Endothelial cell (in vitro differentiated cells): ENCODE results near the gene SUN2. TPM values are rescaled to one million over a fixed set of nuclear protein-coding genes. Genes with fewer than 3 reads are reported as not detected.

Experiments used
- DNase-seq: peaks from one replicate; pipeline ENCODE4 v3.0.0; 2021; ENCODE audit warnings: low spot score
- H3K27ac Mint-ChIP-seq: one replicate; pipeline ENCODE4 v1.8.0; 2021; ENCODE audit warnings: mixed read lengths, inconsistent platforms; ENCODE audit not compliant: unreplicated experiment
- H3K27me3 Mint-ChIP-seq: one replicate; pipeline ENCODE4 v1.8.0; 2021; ENCODE audit warnings: mild to moderate bottlenecking, moderate library complexity, mixed read lengths, inconsistent platforms; ENCODE audit not compliant: unreplicated experiment
- H3K36me3 Mint-ChIP-seq: one replicate; pipeline ENCODE4 v1.8.0; 2021; ENCODE audit warnings: mild to moderate bottlenecking, low read depth, mixed read lengths, inconsistent platforms; ENCODE audit not compliant: unreplicated experiment
- H3K4me1 Mint-ChIP-seq: one replicate; pipeline ENCODE4 v1.8.0; 2021; ENCODE audit warnings: mild to moderate bottlenecking, mixed read lengths, inconsistent platforms; ENCODE audit not compliant: unreplicated experiment
- H3K4me3 Mint-ChIP-seq: one replicate; pipeline ENCODE4 v1.8.0; 2021; ENCODE audit warnings: mild to moderate bottlenecking, mixed read lengths, inconsistent platforms; ENCODE audit not compliant: unreplicated experiment
- H3K9me3 Mint-ChIP-seq: one replicate; pipeline ENCODE4 v1.8.0; 2021; ENCODE audit warnings: mixed read lengths, inconsistent platforms; ENCODE audit not compliant: unreplicated experiment
- total RNA-seq: library from RNA; stranded (reverse); fragmentation: NEBNext Ultra II Directional; extraction: Animal tissue kit (Norgen Biotek cat#: 25700); gene quantifications from one replicate; pipeline ENCODE4 v1.2.1, GENCODE V29; 2021; ENCODE audit not compliant: unreplicated experiment
- TF ChIP-seq, protein P1 (sequence below): fragments of 200-600 bp; sonication (generic); IDR thresholded peaks from one replicate; pipeline ENCODE4 v1.5.0; 2021; ENCODE audit warnings: antibody characterized with exemption; ENCODE audit not compliant: unreplicated experiment

Gene SUN2
- total RNA-seq, 1 donor from 2014 or later: 74.4 TPM

DNA sequence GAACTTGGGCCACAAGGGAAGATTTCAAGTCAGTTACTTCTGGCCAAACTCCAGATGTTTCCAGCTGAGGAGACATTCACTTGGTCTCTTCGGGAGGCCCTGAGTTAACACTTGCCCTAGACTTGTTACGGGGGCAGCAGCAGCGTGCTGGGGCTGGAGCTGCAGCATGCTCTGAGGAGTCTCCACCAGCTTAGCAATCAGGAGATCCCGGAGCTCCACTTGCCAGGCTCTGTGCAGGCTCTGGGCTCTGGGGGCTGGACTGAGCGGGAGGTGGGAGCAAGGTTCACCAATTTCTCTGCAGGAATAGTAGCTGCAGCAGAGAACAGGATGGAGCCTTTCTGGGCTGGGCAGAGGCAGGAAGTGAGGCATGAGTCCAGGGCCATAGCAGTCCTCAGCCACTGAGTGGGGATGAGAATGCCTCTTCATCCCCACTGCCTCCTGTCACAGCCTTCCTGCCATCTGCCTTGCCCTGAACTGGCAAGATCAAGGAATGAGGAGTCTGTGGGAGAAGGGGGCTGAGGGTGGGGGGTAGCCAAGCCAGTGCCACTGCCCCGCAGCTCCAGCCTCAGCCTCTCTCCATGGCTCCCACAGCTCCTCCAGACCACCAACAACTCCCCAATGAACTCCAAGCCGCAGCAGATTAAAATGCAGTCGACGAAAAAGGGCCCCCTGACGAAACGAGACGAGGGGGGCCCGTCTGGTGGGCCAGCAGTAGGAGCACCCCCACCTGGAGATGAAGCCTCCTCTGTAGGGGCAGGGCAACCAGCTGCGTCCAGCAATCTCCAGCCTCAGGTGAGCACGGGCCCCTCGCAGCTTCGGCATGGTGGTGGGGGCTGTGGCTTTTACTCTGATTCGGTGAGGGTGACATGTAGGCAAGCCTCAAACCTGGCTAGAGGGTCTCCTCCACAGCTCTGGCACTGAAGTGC, 26.7 kb downstream of the SUN2 start:
- Mint-ChIP-seq H3K27ac (peak overlapping the region; percentile 18), H3K36me3 (peaks cover 48% of the 10 kb centered on the region), H3K4me3 (no peak overlapping the region), H3K4me1 (peaks cover 9% of the 10 kb centered on the region), H3K9me3 (no peaks in the 10 kb centered on the region), H3K27me3 (peaks cover 5% of the 10 kb centered on the region)
- no peak for DNase-seq
- TF ChIP-seq, protein P1, sequence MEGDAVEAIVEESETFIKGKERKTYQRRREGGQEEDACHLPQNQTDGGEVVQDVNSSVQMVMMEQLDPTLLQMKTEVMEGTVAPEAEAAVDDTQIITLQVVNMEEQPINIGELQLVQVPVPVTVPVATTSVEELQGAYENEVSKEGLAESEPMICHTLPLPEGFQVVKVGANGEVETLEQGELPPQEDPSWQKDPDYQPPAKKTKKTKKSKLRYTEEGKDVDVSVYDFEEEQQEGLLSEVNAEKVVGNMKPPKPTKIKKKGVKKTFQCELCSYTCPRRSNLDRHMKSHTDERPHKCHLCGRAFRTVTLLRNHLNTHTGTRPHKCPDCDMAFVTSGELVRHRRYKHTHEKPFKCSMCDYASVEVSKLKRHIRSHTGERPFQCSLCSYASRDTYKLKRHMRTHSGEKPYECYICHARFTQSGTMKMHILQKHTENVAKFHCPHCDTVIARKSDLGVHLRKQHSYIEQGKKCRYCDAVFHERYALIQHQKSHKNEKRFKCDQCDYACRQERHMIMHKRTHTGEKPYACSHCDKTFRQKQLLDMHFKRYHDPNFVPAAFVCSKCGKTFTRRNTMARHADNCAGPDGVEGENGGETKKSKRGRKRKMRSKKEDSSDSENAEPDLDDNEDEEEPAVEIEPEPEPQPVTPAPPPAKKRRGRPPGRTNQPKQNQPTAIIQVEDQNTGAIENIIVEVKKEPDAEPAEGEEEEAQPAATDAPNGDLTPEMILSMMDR: no peak

DNA sequence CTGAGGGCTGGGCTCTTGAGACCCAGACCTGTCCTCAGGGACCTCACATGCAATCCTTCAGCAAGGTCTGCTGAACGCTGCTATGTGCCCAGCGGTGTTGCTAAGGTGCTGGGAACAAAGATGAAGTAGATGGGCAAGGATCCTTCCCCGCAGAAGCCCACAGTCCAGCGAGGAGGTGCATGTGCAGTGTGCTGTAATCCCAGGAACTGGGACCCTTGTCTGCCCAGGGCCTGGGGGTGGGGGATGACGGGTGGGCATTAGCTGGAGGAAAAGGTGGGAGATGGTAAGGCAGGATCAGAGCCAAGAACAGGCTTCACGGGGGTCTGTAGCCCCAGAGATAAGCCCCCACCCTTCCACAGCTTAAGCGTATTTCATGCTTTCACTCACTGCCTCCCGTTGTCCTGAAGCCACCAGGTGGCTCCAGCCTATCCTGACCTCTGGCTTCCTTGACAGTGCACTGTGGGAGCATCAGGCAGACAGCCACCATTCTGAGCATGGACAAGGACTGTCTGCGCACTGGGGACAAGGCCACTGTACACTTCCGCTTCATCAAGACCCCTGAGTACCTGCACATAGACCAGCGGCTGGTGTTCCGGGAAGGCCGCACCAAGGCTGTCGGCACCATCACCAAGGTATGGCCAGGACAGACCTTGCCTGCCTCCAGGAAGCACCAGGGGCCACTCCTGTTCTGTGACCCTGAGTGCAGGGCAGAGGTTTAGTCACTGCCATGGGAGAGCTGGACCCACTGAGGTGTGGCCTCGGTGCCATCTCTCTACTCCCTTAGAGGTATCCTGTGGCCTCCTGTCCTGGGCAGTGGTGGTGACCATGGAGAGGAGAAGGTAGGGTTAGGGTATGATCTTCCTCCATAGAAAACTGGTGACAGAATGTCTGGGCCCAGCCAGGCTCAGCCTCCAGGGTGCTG, 28.0 kb downstream of the SUN2 start:
- Mint-ChIP-seq H3K27ac (no peak overlapping the region), H3K36me3 (peaks cover 55% of the 10 kb centered on the region), H3K4me3 (no peak overlapping the region), H3K27me3 (peaks cover 3% of the 10 kb centered on the region), H3K4me1 (peaks cover 9% of the 10 kb centered on the region), H3K9me3 (no peaks in the 10 kb centered on the region)
- TF ChIP-seq, protein P1: no peak
- DNase-seq: no peak

DNA sequence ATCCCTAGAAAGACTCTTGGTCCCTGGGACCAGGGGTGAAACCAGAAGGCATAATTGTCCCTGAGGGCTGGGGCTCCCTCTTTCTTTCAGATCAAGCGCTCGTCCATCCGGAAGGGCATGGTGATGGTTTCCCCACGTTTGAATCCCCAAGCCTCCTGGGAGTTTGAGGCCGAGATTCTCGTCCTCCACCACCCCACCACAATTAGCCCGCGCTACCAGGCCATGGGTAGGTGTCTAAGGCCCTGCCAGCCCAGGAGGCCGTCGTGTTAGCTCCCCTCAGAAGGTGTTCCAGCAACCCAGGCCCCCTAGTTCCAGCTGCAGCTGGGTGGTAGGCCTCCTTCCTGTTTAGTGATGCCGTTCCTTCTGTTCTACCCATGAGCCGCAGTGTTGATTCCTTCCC, 28.7 kb downstream of the SUN2 start:
- peaks cover 9% of the 10 kb centered on the region for H3K4me1 Mint-ChIP-seq

DNA sequence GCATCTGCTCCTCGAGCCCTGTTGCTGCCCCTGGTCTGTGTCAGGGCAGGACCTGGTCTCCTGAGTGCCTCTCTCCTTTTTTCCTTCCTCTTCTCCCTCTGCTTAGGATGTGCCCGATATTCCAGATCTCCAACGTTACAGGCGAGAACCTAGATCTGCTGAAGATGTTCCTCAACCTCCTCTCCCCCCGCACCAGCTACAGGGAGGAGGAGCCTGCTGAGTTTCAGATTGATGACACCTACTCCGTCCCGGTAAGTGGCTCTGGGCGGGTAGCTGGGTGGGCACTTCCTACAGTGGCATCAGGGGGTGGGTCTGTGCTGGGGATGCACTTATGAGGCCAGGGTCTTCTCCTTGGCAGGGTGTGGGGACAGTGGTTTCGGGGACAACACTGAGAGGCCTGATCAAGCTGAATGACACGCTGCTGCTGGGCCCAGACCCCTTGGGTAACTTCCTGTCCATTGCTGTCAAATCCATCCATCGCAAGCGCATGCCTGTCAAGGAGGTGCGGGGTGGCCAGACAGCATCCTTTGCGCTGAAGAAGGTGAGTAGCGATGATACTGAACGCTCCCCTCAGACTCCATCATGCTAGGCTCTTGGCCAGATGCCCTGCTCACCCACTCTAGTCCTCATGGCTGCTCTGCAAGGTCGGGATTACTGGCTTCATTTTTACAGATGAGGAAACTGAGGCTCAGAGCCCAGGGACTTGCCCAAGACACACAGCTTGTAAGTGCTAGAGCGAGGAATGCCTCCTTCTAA, 29.7 kb downstream of the SUN2 start:
- Mint-ChIP-seq H3K27ac (no peak overlapping the region), H3K36me3 (peaks cover 66% of the 10 kb centered on the region)

More for the DNA sequence above, 28.7 kb downstream of the SUN2 start:
- Mint-ChIP-seq H3K27me3 (peaks cover 3% of the 10 kb centered on the region), H3K36me3 (peaks cover 60% of the 10 kb centered on the region), H3K4me3 (no peak overlapping the region), H3K27ac (no peak overlapping the region), H3K9me3 (no peaks in the 10 kb centered on the region)
- TF ChIP-seq, protein P1: no peak
- no peak for DNase-seq

More for the DNA sequence above, 29.7 kb downstream of the SUN2 start:
- TF ChIP-seq, protein P1: no peak
- DNase-seq: no peak
- no peak overlapping the region for H3K4me3 Mint-ChIP-seq
- H3K9me3 Mint-ChIP-seq: no peaks in the 10 kb centered on the region
- peaks cover 3% of the 10 kb centered on the region for H3K27me3 Mint-ChIP-seq
- peaks cover 9% of the 10 kb centered on the region for H3K4me1 Mint-ChIP-seq
